Measurements from ENCODE around the gene EIF3A. TPM values are rescaled to one million over a fixed set of nuclear protein-coding genes. Genes with fewer than 3 reads are reported as not detected.

Gene EIF3A
- total and polyA plus RNA-seq, 4 donors, result 37.1 to 101 (median 80.5) TPM

GRCh38 chr10:119020627-119020946 lies 60.0 kb downstream of the EIF3A start:
- ATAC-seq (ENCODE audit: insufficient read depth, low FRiP score), result no peak
- TF ChIP-seq CTCF (IDR thresholded peaks at IDR 0.05; ENCODE audit: control extremely low read depth, extremely low read depth), result no peak
- H3K9ac ChIP-seq (ENCODE audit: insufficient read depth in 1 of 2, low read length in 2 of 2), result no peak overlapping the region
- H3K4me1 ChIP-seq (ENCODE audit: control insufficient read depth in 5 of 5, insufficient read depth in 5 of 5, low read length in 5 of 5), result peaks cover 0 to 9% (median 2%) of the 10 kb centered on the region in 5 donors
- DNase-seq, result no peak
- peaks cover 0 to 3% (median 0%) of the 10 kb centered on the region in 4 donors for H3K9me3 ChIP-seq (ENCODE audit: control insufficient read depth in 4 of 4, insufficient read depth in 3 of 4, low read length in 3 of 4)
- no peak overlapping the region for H3K4me3 ChIP-seq
- WGBS, 2 donors, result 35 to 61% methylated on average over 2 of the region's 2 CpGs
- no peaks in the 10 kb centered on the region for H3K36me3 ChIP-seq (ENCODE audit: control insufficient read depth in 4 of 4, insufficient read depth in 4 of 4, low read length in 4 of 4)
- no peaks in the 10 kb centered on the region for H3K27me3 ChIP-seq (ENCODE audit: control insufficient read depth in 3 of 3, insufficient read depth in 3 of 3, low read length in 2 of 3)
- H3K27ac ChIP-seq (ENCODE audit: low read depth in 1 of 2, low read length in 1 of 2), result no peak overlapping the region

DNA sequence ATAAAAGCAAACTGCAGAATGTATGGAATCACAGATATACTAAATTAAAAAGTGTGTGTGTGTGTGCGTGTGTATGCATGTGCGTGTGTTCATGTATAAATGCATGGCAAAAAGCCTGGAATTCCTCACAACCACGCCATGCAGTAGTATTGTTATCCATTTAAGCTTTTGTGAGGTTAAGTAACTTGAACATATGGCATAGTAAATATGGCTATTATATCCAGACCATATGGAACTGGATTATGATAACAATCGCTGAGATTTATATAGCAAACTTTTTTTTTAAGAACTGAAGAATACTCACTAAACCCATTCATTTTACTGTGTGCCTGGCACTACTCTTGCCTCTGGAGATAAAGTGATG lies 73.4 kb downstream of the EIF3A start:
- peaks cover 0 to 8% (median 0%) of the 10 kb centered on the region in 5 donors for H3K4me1 ChIP-seq (ENCODE audit: control insufficient read depth in 5 of 5, insufficient read depth in 5 of 5, low read length in 5 of 5)

GRCh38 chr10:119006451-119007210 lies 74.0 kb downstream of the EIF3A start:
- 44 to 66% methylated on average over 9 of the region's 9 CpGs for WGBS, 2 donors
- H3K4me1 ChIP-seq (ENCODE audit: control insufficient read depth in 5 of 5, insufficient read depth in 5 of 5, low read length in 5 of 5), result peaks cover 0 to 8% (median 0%) of the 10 kb centered on the region in 5 donors
- H3K9me3 ChIP-seq (ENCODE audit: control insufficient read depth in 4 of 4, insufficient read depth in 3 of 4, low read length in 3 of 4), result no peaks in the 10 kb centered on the region
- H3K36me3 ChIP-seq (ENCODE audit: control insufficient read depth in 4 of 4, insufficient read depth in 4 of 4, low read length in 4 of 4), result no peaks in the 10 kb centered on the region
- peak in 2 of 3 donors; percentile 23 to 39 for DNase-seq
- TF ChIP-seq CTCF (IDR thresholded peaks at IDR 0.05; ENCODE audit: control extremely low read depth, extremely low read depth), result no peak
- no peak overlapping the region for H3K9ac ChIP-seq (ENCODE audit: insufficient read depth in 1 of 2, low read length in 2 of 2)
- H3K27ac ChIP-seq (ENCODE audit: low read depth in 1 of 2, low read length in 1 of 2), result no peak overlapping the region
- no peaks in the 10 kb centered on the region for H3K27me3 ChIP-seq (ENCODE audit: control insufficient read depth in 3 of 3, insufficient read depth in 3 of 3, low read length in 2 of 3)
- peak; percentile 64 for ATAC-seq (ENCODE audit: insufficient read depth, low FRiP score)
- H3K4me3 ChIP-seq, result no peak overlapping the region

More for the DNA sequence above, 73.4 kb downstream of the EIF3A start:
- Histone ChIP-seq H3K27me3 (ENCODE audit: control insufficient read depth in 3 of 3, insufficient read depth in 3 of 3, low read length in 2 of 3) (no peaks in the 10 kb centered on the region), H3K9me3 (ENCODE audit: control insufficient read depth in 4 of 4, insufficient read depth in 3 of 4, low read length in 3 of 4) (no peaks in the 10 kb centered on the region), H3K27ac (ENCODE audit: low read depth in 1 of 2, low read length in 1 of 2) (no peak overlapping the region), H3K36me3 (ENCODE audit: control insufficient read depth in 4 of 4, insufficient read depth in 4 of 4, low read length in 4 of 4) (no peaks in the 10 kb centered on the region), H3K9ac (ENCODE audit: insufficient read depth in 1 of 2, low read length in 2 of 2) (no peak overlapping the region), H3K4me3 (no peak overlapping the region)
- DNase-seq (peak in 2 of 3 donors; percentile 26 to 31), ATAC-seq (ENCODE audit: insufficient read depth, low FRiP score) (no peak)
- WGBS, 2 donors, result 59 to 82% methylated on average over 4 of the region's 4 CpGs
- TF ChIP-seq CTCF (IDR thresholded peaks at IDR 0.05; ENCODE audit: control extremely low read depth, extremely low read depth), result no peak

All from lung (tissue), 12 donors.